Stomach (tissue), 9 donors: ENCODE results near the gene KCTD20. TPM values are rescaled to one million over a fixed set of nuclear protein-coding genes. Genes with fewer than 3 reads are reported as not detected.
"Not testable (repeated sequence)": the region's sequence is repeated elsewhere in the genome, so short reads cannot be mapped to it uniquely, and the experiment has no call there.

Experiments used
- DNase-seq, 2 donors: peaks; one replicate each; pipeline versions ENCODE4 v3.0.0 to v3.0.0-alpha.2; 2013 to 2019
- H3K27ac ChIP-seq, 5 donors: fragments of 200-600 bp in 4 of 5; sonication (generic) in 4 of 5; one replicate each; pipeline ENCODE4 v1.5.1; 2013 to 2019; ENCODE audit warnings: mild to moderate bottlenecking in 1 of 5, moderate library complexity in 1 of 5
- H3K27me3 ChIP-seq, 3 donors: fragments of 200-600 bp; sonication (generic); one replicate each; pipeline ENCODE4 v1.5.1; 2017 to 2019; ENCODE audit warnings: mixed run types in 1 of 3
- H3K36me3 ChIP-seq, 4 donors: fragments of 200-600 bp; sonication (generic); 1 replicate in 3 of 4; 2 replicates in 1 of 4; pipeline ENCODE4 v1.5.1; 2016 to 2019
- H3K4me1 ChIP-seq, 4 donors: fragments of 200-600 bp; sonication (generic); one replicate each; pipeline ENCODE4 v1.5.1; 2016 to 2019
- H3K4me3 ChIP-seq, 4 donors: fragments of 200-600 bp; sonication (generic) in 3 of 4; one replicate each; pipeline ENCODE4 v1.5.1; 2016 to 2019; ENCODE audit warnings: mild to moderate bottlenecking in 1 of 4
- H3K9me3 ChIP-seq, 4 donors: fragments of 200-600 bp; sonication (generic); one replicate each; pipeline ENCODE4 v1.5.1; 2016 to 2019
- CTCF ChIP-seq, 7 experiments: fragments of 450-650 bp in 4 of 7; fragments of 200-600 bp in 3 of 7; sonication (generic) in 3 of 7; IDR thresholded peaks; one replicate each; pipeline ENCODE4 v1.5.1; 2016 to 2019; ENCODE audit warnings: antibody characterized with exemption in 7 of 7, control low read depth in 2 of 7, mild to moderate bottlenecking in 1 of 7
- EP300 ChIP-seq: sonication (generic); formaldehyde crosslinking; IDR thresholded peaks from one replicate; pipeline ENCODE4 v1.6.1; 2017; ENCODE audit warnings: antibody characterized with exemption
- POLR2A ChIP-seq, 4 donors: fragments of 450-650 bp; IDR thresholded peaks; one replicate each; pipeline ENCODE4 v1.6.1; 2016; ENCODE audit warnings: antibody characterized with exemption in 4 of 4, control low read depth in 2 of 4, mild to moderate bottlenecking in 1 of 4, moderate library complexity in 1 of 4
- POLR2AphosphoS5 ChIP-seq, 3 donors: sonication (generic); formaldehyde crosslinking; IDR thresholded peaks; one replicate each; pipeline ENCODE4 v1.6.1; 2016; ENCODE audit warnings: antibody characterized with exemption in 3 of 3
- WGBS, 5 donors: extraction: QIAGEN DNeasy Blood & Tissue Kit in 3 of 5; methylation state at CpG; one replicate each; pipeline versions ENCODE4 v1.1.5 to v1.1.7; 2013 to 2018; 5-methylcytosine and 5-hydroxymethylcytosine counted together
- intact Hi-C: fragments of 100-400 bp; cut with DNase I; formaldehyde crosslinking; loops from one replicate; pipeline ENCODE4 v1.15.1; 2023; ENCODE audit warnings: low total_unique reads
- polyA plus RNA-seq, 3 donors: library from polyadenylated mRNA; stranded (reverse); fragments of 200-250 nt; gene quantifications; one replicate each; pipeline ENCODE4 v1.2.3, GENCODE V29; 2013
- total RNA-seq, 5 donors: library from RNA; depleted of rRNA; stranded (reverse); fragments of >200 nt; gene quantifications; one replicate each; pipeline versions ENCODE4 v1.1.0 to v1.2.3, GENCODE V29; 2014 to 2016
- donor health status: healthy with polysubstance abuse.
- donor health status: Bipolar disorder and iron deficiency.
- donor health status: healthy.

Gene KCTD20
- total and polyA plus RNA-seq, 8 donors: 10.3 to 72.7 (median 19.5) TPM

- TF ChIP-seq POLR2AphosphoS5 (IDR thresholded peaks at IDR 0.05): no peak
- TF ChIP-seq EP300: no peak
- no peak for TF ChIP-seq CTCF (IDR thresholded peaks at IDR 0.05)
- TF ChIP-seq POLR2A (IDR thresholded peaks at IDR 0.05): no peak
- 88 to 96% (median 94%) methylated on average over 4 of the region's 4 CpGs for WGBS, 5 donors
- H3K36me3 ChIP-seq: no peaks in the 10 kb centered on the region
These were observed 38.6 kb upstream of the KCTD20 start for GRCh38 chr6:36404164-36404563.

GRCh38 chr6:36409718-36410117, 33.1 kb upstream of the KCTD20 start:
- H3K9me3 ChIP-seq, H3K36me3 ChIP-seq, H3K4me3 ChIP-seq, intact Hi-C loops, DNase-seq, H3K4me1 ChIP-seq, H3K27ac ChIP-seq: not testable (repeated sequence)
- 73 to 89% (median 80%) methylated on average over 5 of the region's 5 CpGs for WGBS, 5 donors
- H3K27me3 ChIP-seq: peaks cover 0 to 10% (median 0%) of the 10 kb centered on the region in 3 donors

More at GRCh38 chr6:36404164-36404563, 38.6 kb upstream of the KCTD20 start:
- no peaks in the 10 kb centered on the region for H3K4me1 ChIP-seq
- no peak overlapping the region for H3K27ac ChIP-seq
- no peaks in the 10 kb centered on the region for H3K9me3 ChIP-seq
- H3K27me3 ChIP-seq: peaks cover 0 to 14% (median 0%) of the 10 kb centered on the region in 3 donors
- DNase-seq: no peak
- intact Hi-C loops: no loop called here
- H3K4me3 ChIP-seq: no peak overlapping the region

GRCh38 chr6:36413489-36414480, 29.0 kb upstream of the KCTD20 start:
- peaks cover 0 to 8% (median 0%) of the 10 kb centered on the region in 4 donors for H3K9me3 ChIP-seq

GRCh38 chr6:36414481-36414880, 28.3 kb upstream of the KCTD20 start:
- DNase-seq: no peak
- H3K27ac ChIP-seq: no peak overlapping the region
- H3K36me3 ChIP-seq: no peaks in the 10 kb centered on the region
- H3K27me3 ChIP-seq: no peaks in the 10 kb centered on the region
- intact Hi-C loops: no loop called here
- 15 to 29% (median 27%) methylated on average over 1 of the region's 1 CpG for WGBS, 5 donors
- peaks cover 0 to 8% (median 0%) of the 10 kb centered on the region in 4 donors for H3K9me3 ChIP-seq
- TF ChIP-seq POLR2A (IDR thresholded peaks at IDR 0.05) (no peak), CTCF (IDR thresholded peaks at IDR 0.05) (no peak), EP300 (no peak), POLR2AphosphoS5 (IDR thresholded peaks at IDR 0.05) (no peak)
- no peak overlapping the region for H3K4me3 ChIP-seq
- no peaks in the 10 kb centered on the region for H3K4me1 ChIP-seq

More at GRCh38 chr6:36413489-36414480, 29.0 kb upstream of the KCTD20 start:
- Histone ChIP-seq H3K27me3 (no peaks in the 10 kb centered on the region), H3K4me1 (no peaks in the 10 kb centered on the region), H3K27ac (no peak overlapping the region), H3K4me3 (no peak overlapping the region), H3K36me3 (no peaks in the 10 kb centered on the region)
- intact Hi-C loops: no loop called here
- no peak for DNase-seq
- TF ChIP-seq POLR2AphosphoS5 (IDR thresholded peaks at IDR 0.05): no peak
- TF ChIP-seq CTCF (IDR thresholded peaks at IDR 0.05): no peak
- TF ChIP-seq POLR2A (IDR thresholded peaks at IDR 0.05): no peak
- TF ChIP-seq EP300: no peak
- 90 to 96% (median 92%) methylated on average over 4 of the region's 4 CpGs for WGBS, 5 donors
